HG03280 (cell line): ENCODE results near the gene ANKFN1.
"Not testable (repeated sequence)": the region's sequence is repeated elsewhere in the genome, so short reads cannot be mapped to it uniquely, and the experiment has no call there.

Source experiments
- ATAC-seq: cut with Tn5 transposase; IDR thresholded peaks from one replicate; pipeline ENCODE4 v1.9.1; 2021; ENCODE audit warnings: mild to moderate bottlenecking, moderate library complexity; ENCODE audit not compliant: unreplicated experiment

ANKFN1 gene

DNA sequence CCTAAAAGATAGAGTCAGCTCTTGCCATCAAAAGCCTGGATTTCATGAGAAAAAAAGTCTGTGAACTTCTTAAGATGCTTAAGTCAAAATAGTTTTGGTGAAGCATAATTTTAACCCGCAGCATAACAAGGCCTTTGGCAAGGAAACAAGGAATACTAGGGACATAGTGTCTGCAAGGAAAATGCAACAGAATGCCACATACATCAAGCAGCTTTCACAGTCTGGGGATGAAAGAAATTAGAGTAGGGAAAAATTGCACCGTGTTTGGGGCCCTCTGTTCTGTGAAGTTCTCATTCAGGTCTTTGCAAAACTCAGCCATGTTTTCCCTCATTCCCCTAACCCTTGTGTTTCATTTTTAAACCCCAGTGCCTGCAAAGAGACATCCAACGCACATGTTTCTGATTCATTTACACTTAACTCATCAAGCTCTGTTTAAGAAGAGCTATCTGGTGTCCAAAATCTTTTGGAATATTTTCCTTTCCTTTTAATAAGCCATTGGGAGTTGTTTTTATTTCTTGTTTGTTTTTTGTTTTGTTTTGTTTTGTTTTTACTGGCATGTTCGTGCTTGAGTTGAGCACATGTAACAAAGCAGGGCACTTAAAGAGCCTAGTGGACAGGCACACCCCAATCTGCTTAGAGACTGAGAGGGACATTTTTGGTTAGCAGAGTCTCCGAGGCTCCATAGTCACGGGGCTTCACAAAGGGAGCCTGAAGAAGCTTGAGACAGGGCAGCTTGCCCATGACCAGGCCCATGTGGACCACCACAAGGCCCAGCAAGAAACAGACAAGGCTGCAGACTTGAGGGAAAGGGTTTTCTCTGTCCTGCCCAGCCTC is 116.5 kb downstream of the ANKFN1 start:
- no peak for ATAC-seq

DNA sequence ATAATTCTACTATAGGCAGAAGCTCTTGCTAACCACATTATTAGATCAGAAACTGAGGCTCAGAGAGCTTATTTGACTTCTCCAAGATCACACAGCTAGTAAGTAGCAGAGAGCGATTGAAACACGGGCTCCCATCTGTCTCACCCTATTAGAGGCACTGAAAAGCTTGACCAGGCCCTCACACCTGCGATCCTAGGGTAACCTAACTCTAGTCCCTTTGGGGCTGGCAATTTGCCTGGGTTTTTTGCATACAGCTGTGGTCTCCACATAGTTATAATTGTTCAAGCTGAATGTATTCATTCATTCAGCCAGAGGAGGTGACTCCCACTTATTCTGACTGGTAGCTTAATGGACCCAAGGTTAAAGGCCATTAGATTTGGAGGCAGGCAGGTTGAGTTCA is 121.2 kb downstream of the ANKFN1 start:
- ATAC-seq, result no peak

DNA sequence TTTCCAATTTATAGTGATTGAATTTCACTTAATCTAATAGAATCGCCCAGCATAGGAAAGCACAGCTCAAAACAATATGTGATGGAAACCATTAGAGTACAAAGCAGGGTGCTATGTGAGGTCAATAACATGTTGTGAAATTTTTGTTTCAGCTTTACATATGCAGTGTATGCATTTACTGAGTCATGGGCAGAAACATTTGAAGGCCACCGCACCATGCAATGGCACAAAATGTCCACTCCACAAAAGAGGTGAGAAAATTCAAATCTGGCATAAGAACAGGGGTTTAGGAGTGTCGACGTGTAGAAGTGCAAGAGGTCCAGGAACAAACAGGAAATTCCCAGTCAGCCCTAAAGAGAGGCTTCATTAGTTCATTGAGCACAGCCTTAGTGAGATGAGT is 131.2 kb downstream of the ANKFN1 start:
- no peak for ATAC-seq

DNA sequence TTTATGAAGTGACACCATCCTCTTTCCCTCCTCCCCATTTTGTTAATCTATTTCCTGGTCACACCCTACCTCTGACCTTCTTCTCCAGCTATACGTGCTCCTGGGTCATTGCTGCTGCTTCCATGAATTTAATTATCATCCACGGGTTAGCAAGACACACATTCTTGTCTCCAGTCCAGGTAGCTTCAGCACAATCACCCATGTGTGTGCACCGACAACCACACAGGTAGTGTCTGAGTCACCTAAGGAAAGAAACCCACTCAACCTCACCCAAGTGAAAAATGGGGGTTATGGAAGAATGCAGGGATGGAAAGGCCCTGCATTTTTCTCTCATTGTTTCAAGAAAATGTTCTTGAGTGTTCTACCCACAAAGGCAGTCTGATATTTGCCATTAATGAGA is 135.5 kb downstream of the ANKFN1 start:
- not testable (repeated sequence) for ATAC-seq

DNA sequence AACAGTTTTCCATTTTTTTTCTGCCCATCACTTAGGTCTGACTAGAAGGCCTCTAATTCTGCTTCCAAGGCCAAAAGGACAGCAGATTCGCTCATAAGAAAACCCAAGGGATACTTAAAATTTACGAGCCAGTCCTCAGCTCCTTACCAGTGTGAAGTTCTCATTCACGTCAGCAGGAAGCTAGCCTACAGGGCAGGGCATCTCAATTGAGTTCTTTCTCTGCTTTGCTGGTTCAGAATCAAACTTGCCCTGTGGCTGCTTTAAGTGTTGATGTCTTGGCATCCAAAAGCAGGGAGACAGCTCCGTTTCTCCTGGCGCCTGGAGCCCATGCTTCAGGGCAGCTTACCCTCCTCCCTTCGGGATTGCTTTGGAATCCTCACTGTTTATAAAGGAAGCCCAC is 136.0 kb downstream of the ANKFN1 start:
- ATAC-seq, result no peak

DNA sequence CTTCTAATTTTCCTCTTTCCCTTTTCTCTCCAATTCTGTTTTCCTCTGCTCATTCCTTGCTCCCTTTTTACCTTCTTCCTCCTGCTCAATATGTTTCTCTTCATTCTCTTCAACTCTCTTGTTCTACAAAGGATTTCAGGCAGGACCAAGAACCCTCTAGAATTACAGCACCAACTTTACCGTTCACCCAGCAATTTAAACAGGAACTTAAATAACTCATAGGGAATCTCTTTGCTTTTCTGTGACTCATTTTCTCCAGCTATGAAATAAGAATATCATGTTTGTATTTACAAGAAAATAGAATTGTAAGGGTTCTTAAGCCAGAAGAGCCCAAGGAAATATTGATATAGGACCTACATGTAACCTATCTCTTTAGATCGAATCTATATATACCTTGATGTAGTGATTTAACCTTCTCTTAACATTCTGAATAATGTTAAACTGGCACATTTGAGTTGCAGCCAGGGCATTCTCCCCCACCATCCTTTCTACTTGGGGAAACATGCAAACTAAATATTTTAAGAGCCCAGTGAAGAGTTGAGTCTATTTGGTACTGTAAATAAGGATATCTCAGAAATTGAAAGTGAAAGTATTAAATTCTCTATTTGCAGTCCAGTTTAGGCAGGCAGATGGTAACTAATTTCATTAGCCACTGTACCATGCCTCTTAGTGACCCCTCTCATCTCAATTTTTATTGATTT is 137.0 kb downstream of the ANKFN1 start:
- no peak for ATAC-seq

DNA sequence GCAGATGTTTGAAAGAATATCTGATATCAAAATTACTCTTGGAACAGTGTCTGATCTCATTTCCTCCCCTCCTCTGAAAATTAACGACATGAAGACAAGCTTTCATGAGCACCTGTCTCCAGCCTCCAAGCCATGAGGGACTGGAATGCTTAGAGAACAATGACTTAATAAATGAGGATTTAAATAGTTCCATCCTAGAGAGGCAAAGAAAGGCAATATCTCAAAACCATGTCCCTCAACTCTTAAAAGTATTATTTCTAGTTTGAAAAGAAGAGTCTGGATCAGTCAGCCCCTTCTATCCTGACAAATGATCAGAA is 137.5 kb downstream of the ANKFN1 start:
- ATAC-seq, result no peak

DNA sequence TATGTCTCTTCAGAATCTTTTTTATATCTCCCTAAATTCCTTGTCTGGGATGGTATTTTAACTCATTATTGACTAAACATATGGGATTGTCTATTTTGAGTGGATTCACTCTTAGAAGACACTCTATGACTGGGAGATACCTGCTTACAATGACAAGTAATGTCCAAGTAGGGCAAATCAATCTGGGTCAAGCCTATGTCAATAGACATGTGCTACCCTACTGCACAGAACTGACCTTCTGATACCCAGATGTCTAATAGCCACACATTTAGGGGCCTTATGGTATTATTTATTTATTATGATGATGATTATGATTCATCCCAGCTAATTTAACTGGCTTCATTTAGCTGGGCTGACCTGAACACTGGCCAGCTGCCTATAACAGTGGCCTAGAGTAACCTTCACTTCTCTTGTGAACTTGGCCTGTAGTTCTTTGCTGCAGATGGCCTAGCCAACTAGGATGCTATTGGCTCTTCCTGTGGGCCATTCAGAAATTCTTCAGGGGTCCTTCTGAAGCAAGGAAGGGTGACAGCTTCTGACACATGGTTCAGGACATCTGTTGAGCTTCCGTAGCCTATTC is 138.0 kb downstream of the ANKFN1 start:
- ATAC-seq, result no peak

DNA sequence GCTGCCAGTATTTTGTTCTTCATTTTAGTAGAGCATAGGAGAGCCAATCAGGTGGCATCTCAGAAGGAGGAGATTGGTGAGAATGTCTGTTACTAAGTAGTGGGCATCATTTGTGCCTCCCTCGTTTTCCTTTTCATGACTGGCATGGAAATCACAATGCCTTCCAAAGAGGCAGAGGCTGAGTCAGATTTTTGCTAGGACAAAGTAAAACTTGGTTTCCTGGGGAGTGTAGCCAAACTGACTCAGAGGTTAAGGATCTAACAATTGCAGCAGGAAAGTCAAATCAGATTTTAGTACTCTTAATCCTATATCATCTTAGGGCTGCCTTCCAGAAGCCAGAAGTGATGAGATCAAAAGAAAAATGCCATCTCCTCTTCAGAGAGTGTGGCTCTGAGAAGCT is 138.7 kb downstream of the ANKFN1 start:
- ATAC-seq, result no peak

DNA sequence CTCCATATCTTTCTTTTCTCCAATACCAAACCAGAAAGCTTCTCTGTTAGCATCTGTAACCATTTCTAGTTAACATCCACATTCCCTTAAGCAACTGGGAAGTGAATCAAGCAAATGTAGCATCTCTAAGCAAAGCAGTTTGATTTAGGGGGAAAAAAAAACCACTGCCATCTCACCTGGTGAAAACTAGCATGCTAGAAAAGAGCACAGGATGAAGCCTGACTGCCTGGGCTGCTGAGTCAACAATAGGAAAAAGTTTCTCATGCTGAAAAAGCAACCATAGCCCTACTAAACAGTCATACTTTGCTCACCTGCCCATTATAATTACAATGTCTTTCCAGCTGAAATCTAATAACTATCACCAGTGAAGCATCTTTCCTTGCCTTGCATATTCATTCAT is 139.3 kb downstream of the ANKFN1 start:
- no peak for ATAC-seq

DNA sequence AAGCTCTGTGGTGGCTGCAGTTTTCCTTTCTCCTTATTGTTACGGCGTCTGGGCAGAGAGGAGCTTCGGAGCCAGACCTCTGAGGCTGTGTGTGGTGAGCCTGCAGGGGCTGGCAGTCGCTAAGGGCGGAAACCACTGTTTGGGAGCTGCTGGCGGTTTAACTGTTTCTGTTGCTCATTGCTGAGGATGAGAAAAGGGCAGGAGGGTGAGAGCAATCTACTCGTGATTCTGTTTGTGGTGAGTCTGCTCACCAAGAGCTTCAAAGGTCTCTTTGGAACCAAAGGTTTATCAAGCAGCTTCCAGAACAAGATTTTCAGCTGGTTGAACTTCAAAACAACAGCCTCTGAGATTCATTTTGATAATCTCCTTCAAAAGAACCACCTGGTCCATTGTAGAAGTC is 143.9 kb downstream of the ANKFN1 start:
- no peak for ATAC-seq

DNA sequence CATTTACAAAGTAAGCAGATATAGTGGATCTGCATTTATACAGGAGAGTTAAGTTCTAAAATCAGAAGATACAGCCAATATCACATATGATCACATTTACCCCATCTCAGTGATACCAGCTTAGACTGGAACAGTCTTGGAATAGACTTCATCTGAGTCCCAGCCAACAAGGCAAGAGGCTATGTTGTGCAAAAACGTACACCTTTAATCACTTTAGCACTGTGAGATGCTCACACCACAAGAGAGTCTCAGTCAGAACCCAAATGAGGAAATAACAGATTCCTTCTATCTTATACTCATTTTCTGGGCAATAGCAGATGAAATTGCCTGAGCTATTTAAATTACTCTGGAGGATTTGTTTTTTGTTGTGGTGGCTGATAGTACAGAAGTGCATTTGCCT is 145.6 kb downstream of the ANKFN1 start:
- ATAC-seq, result no peak

DNA sequence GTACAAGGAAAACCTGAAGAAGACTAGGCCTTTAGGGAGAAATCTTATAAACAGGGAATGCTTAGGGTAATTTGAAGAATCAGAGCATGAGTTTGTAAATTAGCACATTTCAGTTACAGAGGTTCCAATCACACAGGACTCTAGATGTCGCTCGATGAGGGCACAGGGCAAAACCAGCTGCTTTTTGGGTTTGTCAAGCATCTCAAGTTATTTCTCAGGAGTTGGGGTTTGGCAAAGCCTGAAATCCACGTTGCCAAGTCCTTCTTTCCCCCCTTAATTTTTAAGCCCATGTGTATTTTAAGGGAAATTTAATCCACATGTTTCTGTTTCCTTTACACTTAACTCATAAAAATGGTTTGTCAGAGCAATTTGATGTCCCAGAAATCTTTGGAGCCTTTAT is 146.9 kb downstream of the ANKFN1 start:
- no peak for ATAC-seq

DNA sequence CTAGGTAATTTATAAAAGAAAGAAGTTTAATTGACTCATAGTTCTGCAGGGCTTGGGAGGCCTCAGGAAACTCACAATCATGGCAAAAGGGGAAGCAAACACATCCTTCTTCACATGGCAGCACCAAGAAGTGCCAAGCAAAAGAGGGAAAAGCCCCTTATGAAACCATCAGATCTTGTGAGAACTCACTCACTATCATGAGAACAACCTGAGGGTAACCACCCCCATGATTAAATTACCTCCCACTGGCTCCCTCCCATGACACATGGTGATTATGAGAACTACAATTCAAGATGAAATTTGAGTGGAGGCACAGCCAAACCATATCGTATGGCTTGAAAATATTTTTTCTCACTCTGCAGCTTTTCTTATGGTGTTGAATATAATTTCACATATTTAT is 151.7 kb downstream of the ANKFN1 start:
- ATAC-seq, result no peak

DNA sequence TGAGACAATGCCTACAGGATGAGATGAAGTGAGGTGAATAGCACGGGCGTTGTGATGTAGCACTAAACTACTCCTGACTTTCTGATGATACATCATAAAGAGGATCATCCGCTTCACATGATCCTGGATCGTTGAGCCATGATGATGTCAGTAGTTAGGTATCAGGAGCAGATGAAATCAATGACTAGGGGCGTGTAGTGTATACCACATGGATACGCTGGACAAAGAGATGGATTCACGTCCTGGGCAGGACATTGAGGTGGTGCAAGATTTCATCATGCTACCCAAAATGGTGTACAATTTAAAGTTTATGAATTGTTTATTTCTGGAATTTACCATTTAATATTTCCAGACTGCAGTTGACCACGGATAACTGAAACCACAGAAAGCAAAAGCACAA is 156.6 kb downstream of the ANKFN1 start:
- ATAC-seq, result no peak

DNA sequence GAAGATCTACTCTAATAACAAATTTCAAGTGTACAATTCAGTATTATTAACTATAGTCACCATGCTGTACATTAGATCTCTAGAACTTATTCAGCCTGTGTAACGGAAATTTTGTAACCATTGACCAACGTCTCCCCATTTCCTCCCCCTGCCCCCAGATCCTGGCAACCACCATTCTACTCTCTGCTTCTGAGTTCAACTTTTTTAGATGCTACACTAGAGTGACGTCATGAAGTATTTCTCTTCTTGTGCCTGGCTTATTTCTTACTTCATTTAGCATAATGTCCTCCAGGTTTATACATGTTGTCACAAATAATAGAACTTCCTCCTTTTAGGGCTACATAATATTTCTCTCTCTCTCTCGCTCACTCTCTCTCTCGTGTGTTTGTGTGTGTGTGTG is 157.5 kb downstream of the ANKFN1 start:
- no peak for ATAC-seq

DNA sequence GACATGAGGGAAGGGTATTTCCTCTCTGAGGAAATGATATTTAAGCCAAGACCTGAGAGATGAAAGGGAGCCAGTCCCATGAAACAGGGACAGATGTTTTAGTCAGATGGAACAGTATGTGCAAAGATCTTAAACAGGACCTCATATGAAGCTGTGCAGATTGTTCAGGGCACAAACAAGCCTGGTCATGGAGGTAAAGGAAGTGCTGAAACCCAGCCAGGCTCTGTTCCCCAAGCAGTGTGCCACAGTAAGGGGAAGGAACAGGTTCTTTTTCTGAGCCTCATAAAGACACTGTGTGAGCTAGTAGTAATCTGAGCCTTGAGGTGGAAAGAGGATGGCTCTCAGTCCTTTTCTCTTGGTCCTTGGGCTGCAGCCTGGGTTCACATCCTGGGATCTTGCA is 159.9 kb downstream of the ANKFN1 start:
- no peak for ATAC-seq

DNA sequence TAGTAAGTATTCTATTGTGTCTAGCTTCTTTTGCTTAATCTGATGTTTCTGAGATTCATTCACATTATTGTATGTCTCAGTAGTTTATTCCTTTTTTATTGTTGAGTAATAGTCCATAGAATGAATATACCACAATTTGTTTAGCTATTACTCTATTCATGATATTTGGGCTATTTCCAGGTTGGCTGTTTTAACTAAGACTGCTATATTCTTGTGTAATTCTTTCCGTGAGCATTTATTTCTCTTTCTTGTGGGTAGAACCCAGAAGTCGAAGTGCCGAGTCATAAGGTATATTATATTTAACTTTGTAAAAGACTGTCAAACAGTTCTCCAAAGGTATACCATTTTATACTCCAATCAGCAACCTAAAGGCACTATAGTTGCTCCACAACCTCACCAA is 160.8 kb downstream of the ANKFN1 start:
- no peak for ATAC-seq

DNA sequence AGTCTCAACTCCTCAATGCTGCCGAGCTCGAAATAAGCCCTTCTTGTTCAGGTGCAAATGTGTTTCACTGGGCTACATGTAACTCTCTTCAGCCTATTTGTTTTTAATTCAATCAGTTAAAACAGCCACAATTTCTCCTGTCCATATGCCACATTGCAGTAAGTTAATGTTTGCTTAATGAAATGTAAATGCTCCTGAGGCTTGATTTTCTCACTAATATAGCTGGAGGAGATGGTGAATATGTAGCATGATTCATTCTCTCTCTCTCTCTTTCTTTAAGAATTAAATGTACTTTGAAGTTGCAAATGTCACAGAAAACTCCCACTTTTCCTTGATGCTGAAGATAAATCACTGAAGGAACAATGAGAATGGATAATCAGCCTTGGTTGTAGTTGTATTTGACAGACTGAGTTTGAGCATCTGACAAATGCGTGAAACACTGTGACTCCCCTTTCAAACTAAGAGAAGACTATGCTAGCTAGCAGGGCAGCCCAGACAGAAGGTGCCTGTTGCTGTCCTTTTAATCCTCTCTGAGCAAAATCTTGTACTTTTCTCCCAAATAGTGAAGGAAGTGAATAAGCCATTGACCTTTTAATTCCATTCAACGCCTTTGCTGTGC is 161.8 kb downstream of the ANKFN1 start:
- no peak for ATAC-seq

DNA sequence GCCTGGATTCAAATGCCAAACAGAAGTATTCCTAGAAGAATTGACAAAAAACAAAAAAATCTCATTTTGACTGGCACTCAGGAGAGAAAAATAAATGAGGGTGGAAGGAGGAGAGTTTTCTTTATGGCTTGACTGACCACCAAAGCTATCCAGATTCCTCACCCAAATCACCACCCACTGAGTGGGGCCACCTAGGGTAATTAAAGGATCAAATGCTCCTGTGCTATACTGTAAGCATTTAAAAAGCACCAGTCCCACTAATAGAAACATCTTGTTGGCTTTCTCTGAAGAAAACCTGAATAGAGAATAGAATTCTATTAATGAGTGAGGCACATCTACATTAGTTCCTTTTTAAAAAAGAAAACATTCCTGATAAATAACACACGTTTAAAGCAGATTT is 163.3 kb downstream of the ANKFN1 start:
- no peak for ATAC-seq

DNA sequence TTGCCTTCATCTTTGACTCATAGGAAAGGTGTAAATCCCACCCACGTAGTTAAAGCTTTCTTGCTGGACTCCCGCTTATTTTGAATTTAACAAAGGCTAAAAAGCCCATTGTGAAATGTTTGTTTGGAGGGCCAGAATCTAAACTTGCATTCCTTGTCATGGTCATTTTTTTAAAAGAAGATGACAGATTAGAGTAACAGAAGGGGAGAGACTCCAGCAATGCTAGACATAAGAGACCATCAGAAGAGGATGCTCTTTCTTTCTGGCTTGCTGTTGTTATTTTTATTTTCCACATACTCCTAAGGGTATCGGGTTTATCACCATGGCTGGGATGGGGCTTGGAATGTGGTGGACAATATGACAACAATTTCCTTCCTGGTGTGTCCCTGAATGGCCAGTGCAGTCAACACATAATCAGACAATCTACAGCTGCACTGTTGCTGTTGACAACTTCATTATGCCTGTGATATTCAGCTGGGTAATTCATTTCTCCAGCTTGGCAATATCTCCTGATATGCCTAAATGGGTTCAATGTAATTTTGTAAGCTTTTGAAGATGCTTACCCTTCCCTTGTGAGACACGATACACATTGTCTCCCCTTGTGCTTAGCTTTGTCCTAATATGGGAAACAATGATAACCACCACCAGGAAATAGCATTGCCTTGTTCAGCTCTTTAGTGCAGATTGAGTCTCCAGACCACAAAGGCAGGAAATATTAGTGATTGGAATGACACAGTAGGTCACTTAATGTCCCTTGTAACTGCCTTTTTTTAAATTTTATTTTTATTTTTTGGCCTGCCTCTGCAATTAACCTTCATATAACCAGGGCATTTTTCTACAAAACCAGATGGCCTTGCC is 164.3 kb downstream of the ANKFN1 start:
- ATAC-seq, result no peak
